HL-60 (cell line): Measurements from ENCODE around the gene MYO1A.

ENCODE experiments used
- DNase-seq, 2 experiments: peaks; one replicate each; pipeline ENCODE4 v3.0.0-alpha.2; 2010 to 2020; ENCODE audit warnings: low read depth in 1 of 2, low spot score in 1 of 2
- H3K27ac ChIP-seq: fragments of 250-450 bp; sonication (Bioruptor Pico); replicated peaks from 2 replicates; pipeline ENCODE4 v1.5.1; 2020; ENCODE audit warnings: mild to moderate bottlenecking, moderate library complexity
- H3K27me3 ChIP-seq: fragments of 250-450 bp; sonication (Bioruptor Pico); 2 replicates; pipeline ENCODE4 v1.5.1; 2021; ENCODE audit warnings: mild to moderate bottlenecking, moderate library complexity; ENCODE audit not compliant: insufficient read depth, poor library complexity, severe bottlenecking
- H3K4me3 ChIP-seq: replicated peaks from 2 replicates; pipeline ENCODE4 v1.5.1; 2011; ENCODE audit warnings: mild to moderate bottlenecking, control low read depth, low read length; ENCODE audit not compliant: insufficient read depth
- GABPA ChIP-seq: IDR thresholded peaks from 2 replicates; pipeline ENCODE4 v1.6.1; 2012; ENCODE audit warnings: low read depth
- POLR2AphosphoS5 ChIP-seq: IDR thresholded peaks from 2 replicates; pipeline ENCODE4 v1.6.1; 2012; ENCODE audit warnings: low read depth
- SPI1 ChIP-seq: IDR thresholded peaks from 2 replicates; pipeline ENCODE4 v1.6.1; 2012; ENCODE audit warnings: low read depth, mild to moderate bottlenecking, borderline replicate concordance
- TF ChIP-seq, protein P1 (sequence below): IDR thresholded peaks from one replicate; pipeline ENCODE4 v1.5.1; 2011; ENCODE audit warnings: low read length, control low read depth, inconsistent platforms; ENCODE audit not compliant: insufficient read depth
- TF ChIP-seq, protein P2 (sequence below): IDR thresholded peaks from 2 replicates; pipeline ENCODE4 v1.6.1; 2012; ENCODE audit warnings: low read depth; ENCODE audit not compliant: insufficient replicate concordance

Gene MYO1A

DNA sequence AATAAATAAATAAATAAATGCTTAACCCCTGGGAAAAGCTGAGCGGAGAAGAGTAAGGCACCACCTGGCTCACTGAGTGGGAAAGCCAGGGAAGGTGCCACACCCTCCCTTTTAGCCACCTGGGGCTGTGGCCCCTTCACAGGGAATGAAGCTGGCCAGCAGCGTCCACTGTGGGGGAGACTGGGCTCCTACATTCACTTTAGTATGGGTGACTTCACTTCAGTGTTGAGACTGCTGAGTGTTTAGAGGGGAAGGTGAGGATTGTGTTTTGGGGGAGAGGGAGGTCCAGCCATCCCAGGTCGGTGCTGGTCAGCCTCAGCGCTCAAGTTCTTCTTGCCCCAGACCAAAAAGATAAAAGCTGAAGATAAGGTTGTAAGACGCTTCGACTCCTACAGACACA, 40.6 kb upstream of the MYO1A start:
- no peaks in the 10 kb centered on the region for H3K27me3 ChIP-seq
- TF ChIP-seq POLR2AphosphoS5 (no peak), GABPA (no peak), SPI1 (no peak)
- TF ChIP-seq, protein P1, sequence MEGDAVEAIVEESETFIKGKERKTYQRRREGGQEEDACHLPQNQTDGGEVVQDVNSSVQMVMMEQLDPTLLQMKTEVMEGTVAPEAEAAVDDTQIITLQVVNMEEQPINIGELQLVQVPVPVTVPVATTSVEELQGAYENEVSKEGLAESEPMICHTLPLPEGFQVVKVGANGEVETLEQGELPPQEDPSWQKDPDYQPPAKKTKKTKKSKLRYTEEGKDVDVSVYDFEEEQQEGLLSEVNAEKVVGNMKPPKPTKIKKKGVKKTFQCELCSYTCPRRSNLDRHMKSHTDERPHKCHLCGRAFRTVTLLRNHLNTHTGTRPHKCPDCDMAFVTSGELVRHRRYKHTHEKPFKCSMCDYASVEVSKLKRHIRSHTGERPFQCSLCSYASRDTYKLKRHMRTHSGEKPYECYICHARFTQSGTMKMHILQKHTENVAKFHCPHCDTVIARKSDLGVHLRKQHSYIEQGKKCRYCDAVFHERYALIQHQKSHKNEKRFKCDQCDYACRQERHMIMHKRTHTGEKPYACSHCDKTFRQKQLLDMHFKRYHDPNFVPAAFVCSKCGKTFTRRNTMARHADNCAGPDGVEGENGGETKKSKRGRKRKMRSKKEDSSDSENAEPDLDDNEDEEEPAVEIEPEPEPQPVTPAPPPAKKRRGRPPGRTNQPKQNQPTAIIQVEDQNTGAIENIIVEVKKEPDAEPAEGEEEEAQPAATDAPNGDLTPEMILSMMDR: no peak
- TF ChIP-seq, protein P2, sequence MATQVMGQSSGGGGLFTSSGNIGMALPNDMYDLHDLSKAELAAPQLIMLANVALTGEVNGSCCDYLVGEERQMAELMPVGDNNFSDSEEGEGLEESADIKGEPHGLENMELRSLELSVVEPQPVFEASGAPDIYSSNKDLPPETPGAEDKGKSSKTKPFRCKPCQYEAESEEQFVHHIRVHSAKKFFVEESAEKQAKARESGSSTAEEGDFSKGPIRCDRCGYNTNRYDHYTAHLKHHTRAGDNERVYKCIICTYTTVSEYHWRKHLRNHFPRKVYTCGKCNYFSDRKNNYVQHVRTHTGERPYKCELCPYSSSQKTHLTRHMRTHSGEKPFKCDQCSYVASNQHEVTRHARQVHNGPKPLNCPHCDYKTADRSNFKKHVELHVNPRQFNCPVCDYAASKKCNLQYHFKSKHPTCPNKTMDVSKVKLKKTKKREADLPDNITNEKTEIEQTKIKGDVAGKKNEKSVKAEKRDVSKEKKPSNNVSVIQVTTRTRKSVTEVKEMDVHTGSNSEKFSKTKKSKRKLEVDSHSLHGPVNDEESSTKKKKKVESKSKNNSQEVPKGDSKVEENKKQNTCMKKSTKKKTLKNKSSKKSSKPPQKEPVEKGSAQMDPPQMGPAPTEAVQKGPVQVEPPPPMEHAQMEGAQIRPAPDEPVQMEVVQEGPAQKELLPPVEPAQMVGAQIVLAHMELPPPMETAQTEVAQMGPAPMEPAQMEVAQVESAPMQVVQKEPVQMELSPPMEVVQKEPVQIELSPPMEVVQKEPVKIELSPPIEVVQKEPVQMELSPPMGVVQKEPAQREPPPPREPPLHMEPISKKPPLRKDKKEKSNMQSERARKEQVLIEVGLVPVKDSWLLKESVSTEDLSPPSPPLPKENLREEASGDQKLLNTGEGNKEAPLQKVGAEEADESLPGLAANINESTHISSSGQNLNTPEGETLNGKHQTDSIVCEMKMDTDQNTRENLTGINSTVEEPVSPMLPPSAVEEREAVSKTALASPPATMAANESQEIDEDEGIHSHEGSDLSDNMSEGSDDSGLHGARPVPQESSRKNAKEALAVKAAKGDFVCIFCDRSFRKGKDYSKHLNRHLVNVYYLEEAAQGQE: no peak
- no peak for DNase-seq
- H3K27ac ChIP-seq: no peak overlapping the region
- H3K4me3 ChIP-seq: no peak overlapping the region

DNA sequence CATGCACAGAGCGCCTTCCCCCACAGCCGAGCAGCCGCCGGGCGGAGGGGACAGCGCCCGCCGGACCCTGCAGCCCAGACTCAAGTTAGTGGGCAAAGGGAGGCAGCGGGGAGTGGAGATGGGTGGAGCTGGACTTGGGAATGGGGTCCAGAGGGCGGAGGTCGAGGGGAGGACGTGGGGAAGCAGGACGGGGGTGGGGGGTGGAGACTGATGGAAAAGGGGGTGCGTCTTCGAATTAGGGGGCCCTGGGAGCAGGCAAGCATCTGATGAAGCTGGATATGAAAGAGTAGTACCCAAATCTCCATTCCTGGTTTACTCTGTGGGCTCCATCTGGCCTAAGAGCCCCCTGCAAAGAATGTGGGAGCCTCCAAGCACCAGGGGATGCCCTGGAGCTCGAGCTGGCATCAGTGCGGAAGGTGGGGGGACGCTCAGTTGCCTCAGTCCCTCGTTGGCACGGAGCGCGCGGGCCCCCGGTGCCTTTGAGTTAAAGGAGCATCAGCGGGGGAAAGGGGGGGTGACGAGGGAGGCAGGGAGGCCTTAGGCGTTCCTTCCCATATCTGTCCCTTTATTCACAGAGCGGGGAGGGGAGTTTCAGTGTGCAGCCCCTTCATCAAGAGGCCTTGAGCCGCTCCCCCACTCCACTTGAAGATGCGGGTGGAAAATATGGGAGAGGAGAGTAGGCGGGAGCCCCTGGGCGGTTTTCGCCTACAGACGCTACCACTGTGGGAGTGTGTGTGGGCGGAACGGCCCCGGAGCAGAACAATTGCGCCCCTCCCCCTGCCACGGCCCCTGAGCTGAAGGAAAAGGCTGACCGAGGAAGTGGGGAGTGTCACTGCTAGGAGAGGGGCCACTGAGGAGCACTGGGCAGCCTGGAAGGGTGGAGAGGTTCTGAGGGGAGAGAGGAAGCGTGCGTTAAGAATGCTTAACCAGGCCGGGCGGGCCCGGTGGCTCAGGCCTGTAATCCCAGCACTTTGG, 39.6 kb upstream of the MYO1A start:
- TF ChIP-seq POLR2AphosphoS5 (0 out of 2 replicates have a peak, but pooled peaks have one; percentile 22), SPI1 (peak; percentile 1; the same call in 1 of the 2 replicates)
- TF ChIP-seq, protein P1: no peak
- Histone ChIP-seq H3K4me3 (peak overlapping the region; percentile 79), H3K27ac (peak overlapping the region; percentile 68), H3K27me3 (no peaks in the 10 kb centered on the region)
- peak; percentile 57 to 71 for DNase-seq

DNA sequence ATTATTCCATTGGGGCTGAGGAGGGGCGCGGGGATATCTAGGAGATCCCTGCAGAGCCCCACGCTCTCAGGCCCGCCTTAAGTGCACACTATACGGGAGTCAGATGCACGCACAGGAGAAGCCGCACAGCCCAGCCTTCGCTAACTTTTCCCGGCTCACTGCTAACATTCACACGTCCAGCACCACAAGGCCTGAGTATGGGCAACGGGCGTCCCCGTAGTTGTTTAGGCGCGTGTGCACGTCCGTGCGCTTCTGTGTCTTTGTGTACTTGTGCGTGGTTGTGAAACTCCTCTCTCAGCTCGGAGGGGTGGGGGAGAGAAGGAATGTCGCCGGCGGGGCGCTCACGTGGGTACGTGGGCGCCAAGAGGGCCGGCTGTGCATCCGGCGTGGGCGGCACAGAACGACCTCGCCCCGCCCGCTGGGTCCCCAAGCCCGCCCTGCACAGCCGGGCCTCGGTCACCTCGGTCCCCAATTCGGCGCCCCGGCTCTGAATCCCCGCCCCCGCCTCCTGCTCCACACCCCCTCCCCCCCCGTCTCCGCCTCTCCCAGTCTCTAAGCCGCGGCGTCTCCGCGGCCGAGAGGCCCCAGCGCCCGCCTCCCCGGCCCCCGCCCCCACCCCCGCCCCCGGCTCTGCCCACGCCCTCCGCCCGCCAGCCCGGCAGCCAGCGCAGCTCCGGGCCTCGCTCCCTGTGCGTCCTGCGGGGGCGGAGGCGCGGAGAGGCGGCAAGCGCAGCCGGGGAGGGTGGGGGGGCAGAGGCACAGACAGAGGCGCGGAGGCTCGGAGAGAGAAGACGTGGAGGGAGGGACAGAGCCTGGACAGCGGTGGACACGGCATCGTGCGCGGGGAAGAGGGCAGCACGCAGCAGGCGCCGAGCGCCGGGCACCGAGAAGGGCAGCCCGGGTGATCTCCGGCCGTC, 38.7 kb upstream of the MYO1A start, which contains the start of gene NAB2:
Gene NAB2 (plus strand): TSS at position 761 of the 917 bp plus-strand sequence. CDS start 158 bp downstream, outside the sequence.
- Histone ChIP-seq H3K27ac (peak within 1 kb of the TSS; percentile 83), H3K4me3 (peak within 1 kb of the TSS; percentile 79), H3K27me3 (no peaks in the 10 kb centered on the region)
- peak; percentile 95 for TF ChIP-seq POLR2AphosphoS5
- TF ChIP-seq SPI1: no peak
- TF ChIP-seq, protein P2: peak; percentile 57
- DNase-seq: peak; percentile 93 to 96
